ENCODE results near the gene NFASC.

The NFASC gene

DNA sequence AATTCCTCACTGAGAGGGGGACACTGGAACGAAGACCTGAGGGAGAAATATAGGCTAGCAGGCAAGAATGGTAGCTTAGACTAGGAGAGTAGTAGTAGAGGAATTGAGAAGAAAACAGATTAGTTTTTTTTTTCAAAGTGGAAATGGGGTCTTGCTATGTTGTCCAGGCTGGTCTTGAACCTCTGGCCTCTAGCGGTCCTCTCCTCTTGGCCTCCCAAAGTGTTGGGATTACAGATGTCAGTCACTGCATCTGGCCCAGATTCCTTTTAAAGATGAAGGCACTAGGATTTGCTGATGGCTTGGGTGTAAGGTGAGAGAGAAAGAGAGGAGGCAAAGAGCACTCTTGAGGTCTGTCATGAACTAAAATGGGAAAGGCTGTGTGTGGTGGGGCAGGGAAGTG lies 30.1 kb downstream of the NFASC start:
- no peaks in the 10 kb centered on the region for H3K79me2 ChIP-seq (ENCODE audit: insufficient read depth, low read length)
- TF ChIP-seq, protein P1, sequence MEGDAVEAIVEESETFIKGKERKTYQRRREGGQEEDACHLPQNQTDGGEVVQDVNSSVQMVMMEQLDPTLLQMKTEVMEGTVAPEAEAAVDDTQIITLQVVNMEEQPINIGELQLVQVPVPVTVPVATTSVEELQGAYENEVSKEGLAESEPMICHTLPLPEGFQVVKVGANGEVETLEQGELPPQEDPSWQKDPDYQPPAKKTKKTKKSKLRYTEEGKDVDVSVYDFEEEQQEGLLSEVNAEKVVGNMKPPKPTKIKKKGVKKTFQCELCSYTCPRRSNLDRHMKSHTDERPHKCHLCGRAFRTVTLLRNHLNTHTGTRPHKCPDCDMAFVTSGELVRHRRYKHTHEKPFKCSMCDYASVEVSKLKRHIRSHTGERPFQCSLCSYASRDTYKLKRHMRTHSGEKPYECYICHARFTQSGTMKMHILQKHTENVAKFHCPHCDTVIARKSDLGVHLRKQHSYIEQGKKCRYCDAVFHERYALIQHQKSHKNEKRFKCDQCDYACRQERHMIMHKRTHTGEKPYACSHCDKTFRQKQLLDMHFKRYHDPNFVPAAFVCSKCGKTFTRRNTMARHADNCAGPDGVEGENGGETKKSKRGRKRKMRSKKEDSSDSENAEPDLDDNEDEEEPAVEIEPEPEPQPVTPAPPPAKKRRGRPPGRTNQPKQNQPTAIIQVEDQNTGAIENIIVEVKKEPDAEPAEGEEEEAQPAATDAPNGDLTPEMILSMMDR (IDR thresholded peaks at IDR 0.05; ENCODE audit: insufficient read depth, low read length, poor library complexity, severe bottlenecking), result no peak
- TF ChIP-seq EZH2phosphoT487 (conservative IDR thresholded peaks at IDR 0.05; ENCODE audit: low read length), result no peak
- no peaks in the 10 kb centered on the region for H4K20me1 ChIP-seq (ENCODE audit: low read depth, low read length)
- no peak overlapping the region for H3K9ac ChIP-seq (ENCODE audit: low read length)
- H3K27me3 ChIP-seq (ENCODE audit: low read length), result no peaks in the 10 kb centered on the region
- no peaks in the 10 kb centered on the region for H3K9me3 ChIP-seq (ENCODE audit: insufficient read depth, low read length)
- no peak overlapping the region for H3K4me2 ChIP-seq (ENCODE audit: low read depth, low read length, poor library complexity, severe bottlenecking)
- no peak overlapping the region for H3K27ac ChIP-seq (ENCODE audit: low read depth, low read length)
- no peaks in the 10 kb centered on the region for H3F3A ChIP-seq (ENCODE audit: insufficient read depth)
- H2AFZ ChIP-seq (ENCODE audit: low read depth, low read length, severe bottlenecking), result no peak overlapping the region
- H3K4me3 ChIP-seq (ENCODE audit: insufficient read depth, low read length, poor library complexity, severe bottlenecking), result no peak overlapping the region
- no peaks in the 10 kb centered on the region for H3K9me2 ChIP-seq (replicated peaks; ENCODE audit: insufficient read depth, low read length)
- no peaks in the 10 kb centered on the region for H3K36me3 ChIP-seq (ENCODE audit: low read length)

DNA sequence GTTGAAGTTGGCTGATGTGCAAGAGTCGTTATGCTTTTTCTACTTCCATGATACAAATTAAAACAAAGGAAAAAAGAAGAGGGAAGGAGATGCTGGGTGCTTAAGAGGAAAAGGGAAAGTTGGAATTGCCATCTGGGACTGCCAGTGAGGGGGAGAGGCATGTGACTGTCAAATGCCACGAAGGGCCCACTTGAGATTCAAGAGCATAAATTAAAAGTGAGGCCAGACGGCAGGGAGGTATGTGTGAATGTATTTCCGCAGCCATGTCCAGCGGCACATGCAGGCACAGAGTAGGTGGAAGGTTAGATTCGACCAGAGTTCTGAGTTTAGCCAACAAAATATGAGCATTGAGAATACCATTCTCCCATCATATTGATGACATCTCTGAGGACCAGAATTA lies 32.0 kb downstream of the NFASC start:
- H3K27ac ChIP-seq (ENCODE audit: low read depth, low read length), result no peak overlapping the region
- H3K9me3 ChIP-seq (ENCODE audit: insufficient read depth, low read length), result no peaks in the 10 kb centered on the region
- H3K9me2 ChIP-seq (replicated peaks; ENCODE audit: insufficient read depth, low read length), result no peaks in the 10 kb centered on the region
- no peaks in the 10 kb centered on the region for H4K20me1 ChIP-seq (ENCODE audit: low read depth, low read length)
- H2AFZ ChIP-seq (ENCODE audit: low read depth, low read length, severe bottlenecking), result no peak overlapping the region
- H3K4me2 ChIP-seq (ENCODE audit: low read depth, low read length, poor library complexity, severe bottlenecking), result no peak overlapping the region
- no peaks in the 10 kb centered on the region for H3K79me2 ChIP-seq (ENCODE audit: insufficient read depth, low read length)
- H3K9ac ChIP-seq (ENCODE audit: low read length), result no peak overlapping the region
- no peak for TF ChIP-seq EZH2phosphoT487 (conservative IDR thresholded peaks at IDR 0.05; ENCODE audit: low read length)
- TF ChIP-seq, protein P1 (IDR thresholded peaks at IDR 0.05; ENCODE audit: insufficient read depth, low read length, poor library complexity, severe bottlenecking), result no peak
- H3K4me3 ChIP-seq (ENCODE audit: insufficient read depth, low read length, poor library complexity, severe bottlenecking), result no peak overlapping the region
- H3F3A ChIP-seq (ENCODE audit: insufficient read depth), result no peaks in the 10 kb centered on the region
- H3K36me3 ChIP-seq (ENCODE audit: low read length), result no peaks in the 10 kb centered on the region
- H3K27me3 ChIP-seq (ENCODE audit: low read length), result no peaks in the 10 kb centered on the region

DNA sequence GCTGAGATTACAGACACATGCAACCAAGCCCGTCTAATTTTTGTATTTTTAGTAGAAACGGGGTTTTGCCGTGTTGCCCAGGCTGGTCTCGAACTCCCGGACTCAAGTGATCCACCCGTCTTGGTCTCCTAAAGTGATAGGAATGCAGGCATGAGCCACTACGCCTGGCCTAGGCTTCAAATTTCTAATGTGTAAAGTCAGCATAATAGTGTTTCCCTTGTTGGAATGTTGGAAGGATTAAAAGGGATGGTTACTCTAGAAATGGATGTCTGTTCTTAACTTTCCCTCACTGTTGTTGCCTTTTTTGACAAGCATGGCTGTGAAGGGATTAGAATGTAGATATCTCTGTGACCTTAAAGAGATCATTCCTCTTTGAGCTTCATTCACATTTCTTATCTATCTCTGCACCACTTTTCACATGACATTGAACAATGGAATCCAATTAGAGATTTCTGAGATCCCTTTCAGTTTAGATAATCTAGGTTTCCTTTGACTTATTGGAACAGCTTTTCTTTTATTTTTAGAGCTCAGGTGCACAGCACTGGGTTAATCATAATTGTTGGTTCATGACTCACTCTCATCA lies 33.7 kb downstream of the NFASC start:
- Histone ChIP-seq H3K79me2 (ENCODE audit: insufficient read depth, low read length) (no peaks in the 10 kb centered on the region), H4K20me1 (ENCODE audit: low read depth, low read length) (no peaks in the 10 kb centered on the region), H3K9me3 (ENCODE audit: insufficient read depth, low read length) (no peaks in the 10 kb centered on the region), H3F3A (ENCODE audit: insufficient read depth) (no peaks in the 10 kb centered on the region), H3K4me2 (ENCODE audit: low read depth, low read length, poor library complexity, severe bottlenecking) (no peak overlapping the region), H3K27ac (ENCODE audit: low read depth, low read length) (no peak overlapping the region), H3K9ac (ENCODE audit: low read length) (no peak overlapping the region), H3K4me3 (ENCODE audit: insufficient read depth, low read length, poor library complexity, severe bottlenecking) (no peak overlapping the region), H3K27me3 (ENCODE audit: low read length) (no peaks in the 10 kb centered on the region), H3K36me3 (ENCODE audit: low read length) (no peaks in the 10 kb centered on the region), H3K9me2 (replicated peaks; ENCODE audit: insufficient read depth, low read length) (no peaks in the 10 kb centered on the region), H2AFZ (ENCODE audit: low read depth, low read length, severe bottlenecking) (no peak overlapping the region)
- TF ChIP-seq, protein P1 (IDR thresholded peaks at IDR 0.05; ENCODE audit: insufficient read depth, low read length, poor library complexity, severe bottlenecking), result no peak
- TF ChIP-seq EZH2phosphoT487 (conservative IDR thresholded peaks at IDR 0.05; ENCODE audit: low read length), result no peak

Measured in SU-DHL-6 (cell line).